GM21515 (cell line): ENCODE data around the gene LAMA2.

Source experiments
- ATAC-seq: cut with Tn5 transposase; IDR thresholded peaks from one replicate; pipeline ENCODE4 v1.9.1; 2021; ENCODE audit not compliant: unreplicated experiment

Gene LAMA2

DNA sequence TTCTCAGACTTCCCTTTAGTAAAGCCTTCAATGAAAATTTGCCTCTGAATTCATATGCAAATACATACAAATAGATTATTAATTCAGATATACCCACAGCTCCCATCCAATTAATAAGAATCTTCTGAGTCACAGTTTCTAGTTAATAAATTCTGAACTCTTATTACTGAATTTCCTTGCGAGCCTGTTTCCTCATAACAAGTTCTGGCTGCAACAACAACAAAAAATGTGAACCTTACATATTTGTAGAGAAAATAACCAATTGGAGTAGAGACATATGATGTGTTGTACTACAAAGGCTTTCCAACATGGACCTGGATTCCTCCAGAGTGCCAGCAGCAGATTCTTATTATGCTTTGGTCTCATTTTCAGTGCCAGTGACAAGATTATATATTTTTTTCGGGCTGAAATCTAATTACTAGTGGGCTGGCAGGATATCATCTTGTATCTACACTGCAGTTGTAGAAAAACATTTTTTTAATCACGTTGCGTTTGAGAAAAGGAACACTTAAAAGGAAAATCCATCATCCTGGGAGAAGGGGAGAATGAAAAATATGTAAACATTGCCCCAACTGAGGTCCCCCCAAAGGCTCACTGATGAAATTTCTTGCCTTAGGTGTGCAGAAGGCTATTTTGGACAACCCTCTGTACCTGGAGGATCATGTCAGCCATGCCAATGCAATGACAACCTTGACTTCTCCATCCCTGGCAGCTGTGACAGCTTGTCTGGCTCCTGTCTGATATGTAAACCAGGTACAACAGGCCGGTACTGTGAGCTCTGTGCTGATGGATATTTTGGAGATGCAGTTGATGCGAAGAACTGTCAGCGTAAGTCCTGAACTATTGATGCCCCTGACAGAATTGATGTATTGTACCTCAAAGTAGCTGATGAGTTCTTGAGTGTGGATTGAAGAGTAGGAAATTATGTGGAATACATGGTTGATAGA lies 404.6 kb downstream of the LAMA2 start:
- ATAC-seq, result no peak

GRCh38 chr6:129289442-129289841 lies 406.5 kb downstream of the LAMA2 start:
- no peak for ATAC-seq

DNA sequence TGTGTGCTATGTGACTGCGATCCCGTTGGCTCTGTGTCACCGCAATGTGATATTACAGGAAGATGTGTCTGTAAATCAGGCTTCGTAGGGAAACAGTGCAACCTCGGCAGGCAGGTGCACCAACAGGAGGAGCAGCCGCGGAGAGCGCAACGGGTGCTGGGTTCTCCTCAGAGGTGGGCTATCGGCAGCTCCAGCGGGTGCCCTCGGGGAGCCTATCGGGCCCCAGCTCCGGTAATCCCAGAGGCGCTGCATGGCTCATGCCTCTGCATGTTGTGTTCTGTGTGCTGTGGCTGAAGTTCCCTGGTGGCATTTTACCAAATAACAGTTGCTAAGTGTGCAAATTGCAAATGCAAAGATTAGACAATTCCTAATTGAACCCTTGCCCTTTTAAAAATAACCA lies 409.9 kb downstream of the LAMA2 start:
- ATAC-seq, result no peak

DNA sequence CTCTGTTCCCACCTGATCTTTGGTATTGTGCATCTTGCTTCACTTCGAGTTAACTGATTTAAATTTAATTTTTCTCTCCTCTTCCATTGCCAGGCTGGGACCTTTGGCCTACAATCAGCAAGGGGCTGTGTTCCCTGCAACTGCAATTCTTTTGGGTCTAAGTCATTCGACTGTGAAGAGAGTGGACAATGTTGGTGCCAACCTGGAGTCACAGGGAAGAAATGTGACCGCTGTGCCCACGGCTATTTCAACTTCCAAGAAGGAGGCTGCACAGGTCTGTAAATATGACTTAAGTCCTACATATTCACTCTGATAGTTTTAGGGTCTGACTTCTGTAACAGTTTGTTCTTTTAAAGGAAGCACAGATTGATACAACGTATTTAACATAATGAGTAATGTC lies 414.7 kb downstream of the LAMA2 start:
- ATAC-seq, result no peak

GRCh38 chr6:129302671-129303070 lies 419.7 kb downstream of the LAMA2 start:
- ATAC-seq, result no peak

GRCh38 chr6:129306826-129307225 lies 423.9 kb downstream of the LAMA2 start:
- ATAC-seq, result no peak

GRCh38 chr6:129307845-129308244 lies 424.9 kb downstream of the LAMA2 start:
- no peak for ATAC-seq

GRCh38 chr6:129309154-129309553 lies 426.2 kb downstream of the LAMA2 start:
- ATAC-seq, result no peak

DNA sequence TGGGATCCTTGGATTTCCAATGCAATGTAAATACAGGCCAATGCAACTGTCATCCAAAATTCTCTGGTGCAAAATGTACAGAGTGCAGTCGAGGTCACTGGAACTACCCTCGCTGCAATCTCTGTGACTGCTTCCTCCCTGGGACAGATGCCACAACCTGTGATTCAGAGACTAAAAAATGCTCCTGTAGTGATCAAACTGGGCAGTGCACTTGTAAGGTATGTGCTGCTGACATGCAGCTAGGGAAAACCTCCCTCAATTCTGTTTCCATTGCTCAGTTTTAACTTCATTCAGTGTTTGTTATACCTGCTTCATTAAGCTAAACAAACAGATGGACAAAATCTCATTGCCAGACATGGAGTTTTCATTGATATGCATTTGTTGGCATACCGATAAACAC lies 429.9 kb downstream of the LAMA2 start:
- ATAC-seq, result no peak

GRCh38 chr6:129314575-129314974 lies 431.6 kb downstream of the LAMA2 start:
- ATAC-seq, result no peak

DNA sequence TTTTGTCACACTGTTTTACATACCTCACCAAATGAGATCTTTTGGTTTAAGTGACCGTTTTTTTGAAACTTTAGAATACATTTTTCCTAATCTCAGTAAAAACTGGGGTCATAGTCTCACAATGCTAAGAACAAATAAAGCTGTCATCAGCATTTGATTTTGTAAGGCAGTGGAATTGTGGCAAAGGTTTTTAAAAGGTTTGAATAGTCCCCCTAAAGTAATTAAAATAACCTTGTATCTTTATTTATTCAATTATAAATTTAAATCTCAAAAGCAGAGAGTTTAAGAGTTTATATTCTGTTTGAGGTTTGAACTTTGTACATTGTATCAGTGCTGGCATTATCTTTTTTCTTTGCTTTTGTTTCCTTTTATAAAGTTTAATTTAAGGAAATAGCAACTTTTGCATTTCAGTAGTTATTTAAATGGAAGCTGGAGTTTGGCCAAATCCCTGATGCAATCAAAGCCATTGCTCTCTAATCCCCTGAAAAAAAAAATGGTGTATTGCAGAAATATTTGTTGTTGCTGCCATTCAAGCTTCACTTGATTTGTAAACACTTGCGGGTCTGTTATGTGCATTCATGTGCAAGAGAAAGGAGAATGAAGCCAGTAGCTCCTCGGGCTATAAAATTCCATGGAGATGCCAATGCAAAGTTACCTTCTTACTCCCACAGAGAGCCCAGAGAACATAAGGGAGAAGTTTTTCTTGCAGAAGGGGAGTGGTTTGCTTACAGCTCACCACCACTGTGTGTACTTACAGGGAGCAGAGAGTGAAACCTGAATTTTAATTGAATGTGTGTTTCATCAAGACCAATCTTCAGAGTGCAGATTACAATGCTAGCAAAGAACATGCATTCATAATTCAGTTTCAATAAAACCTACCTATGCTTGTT lies 435.2 kb downstream of the LAMA2 start:
- ATAC-seq, result no peak

DNA sequence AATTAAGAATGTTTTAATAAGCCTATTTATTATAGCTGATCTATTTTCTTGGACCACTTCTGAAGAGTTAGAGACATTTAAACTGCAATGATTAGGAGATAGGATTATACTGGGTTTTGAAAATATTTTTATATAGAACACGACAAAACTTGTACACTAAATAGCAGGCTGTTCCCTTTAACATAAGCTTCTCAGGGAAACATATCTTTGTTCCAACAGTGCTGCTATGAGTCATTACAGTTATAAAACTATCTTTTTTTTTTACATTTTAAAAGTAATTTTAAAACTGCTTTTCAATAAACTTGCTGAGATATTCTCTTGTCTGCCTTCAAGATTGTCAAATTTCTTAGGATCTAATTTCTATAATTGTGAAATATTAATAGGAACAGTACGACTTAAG lies 438.0 kb downstream of the LAMA2 start:
- no peak for ATAC-seq

- no peak for ATAC-seq
Measured at GRCh38 chr6:129321303-129321702, 438.4 kb downstream of the LAMA2 start.

GRCh38 chr6:129324345-129324744 lies 441.4 kb downstream of the LAMA2 start:
- no peak for ATAC-seq

GRCh38 chr6:129329678-129330077 lies 446.7 kb downstream of the LAMA2 start:
- no peak for ATAC-seq

DNA sequence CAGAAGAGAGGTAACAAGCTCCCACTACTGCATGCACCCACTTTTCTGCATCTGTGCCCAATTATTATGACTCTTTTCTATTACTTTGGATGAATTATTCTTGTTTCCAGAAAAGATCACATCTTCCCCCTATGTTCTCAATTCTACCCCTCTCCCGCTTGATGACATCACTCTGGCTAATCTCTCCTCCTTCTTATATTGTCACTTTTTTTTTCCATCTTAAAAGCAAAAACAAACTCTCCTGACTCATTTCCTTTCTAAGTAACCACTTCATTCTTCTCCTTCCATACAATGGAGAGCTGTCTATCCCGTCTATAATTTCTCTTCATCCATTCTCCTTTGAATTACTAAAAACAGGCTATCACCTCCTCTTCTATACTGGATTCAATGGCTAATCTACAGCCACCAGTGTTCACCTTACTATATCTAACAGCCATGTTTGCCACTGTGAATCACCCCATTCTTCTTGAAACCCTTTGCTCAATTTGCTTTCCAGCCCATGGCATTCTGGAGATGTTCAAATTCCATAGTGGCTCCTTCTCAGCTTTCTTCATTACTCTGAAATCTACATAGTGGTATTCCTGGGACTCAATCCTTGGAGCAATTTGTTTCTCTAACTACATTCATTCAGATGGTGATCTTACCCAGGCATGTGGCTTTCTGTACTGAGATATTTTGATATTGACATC lies 448.7 kb downstream of the LAMA2 start:
- no peak for ATAC-seq

GRCh38 chr6:129335792-129336191 lies 452.9 kb downstream of the LAMA2 start:
- no peak for ATAC-seq

DNA sequence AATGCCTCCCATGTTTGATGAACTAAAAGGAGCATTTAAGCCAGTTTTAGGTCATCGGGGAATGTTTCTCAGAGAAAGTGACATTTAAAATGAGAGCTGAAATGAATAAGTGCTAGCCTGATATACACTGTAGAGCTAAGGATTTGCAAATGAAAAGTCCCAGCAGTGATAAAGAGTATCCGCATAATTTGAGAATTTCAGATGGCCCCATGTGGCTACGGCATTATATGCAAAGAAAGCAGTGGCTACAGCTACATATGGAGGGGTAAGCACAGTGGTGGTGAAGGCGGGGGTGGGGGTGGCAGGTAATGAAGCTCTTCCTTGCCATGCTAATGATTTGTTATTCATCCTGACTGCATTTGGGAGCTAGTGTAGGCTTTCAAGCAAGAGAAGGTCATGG lies 455.7 kb downstream of the LAMA2 start:
- no peak for ATAC-seq

- no peak for ATAC-seq
Measured at GRCh38 chr6:129340983-129341382, 458.0 kb downstream of the LAMA2 start.

GRCh38 chr6:129342243-129342642 lies 459.3 kb downstream of the LAMA2 start:
- no peak for ATAC-seq

- ATAC-seq, result no peak
Measured at GRCh38 chr6:129342796-129343195, 459.9 kb downstream of the LAMA2 start.
